Measurements from ENCODE around the gene ZKSCAN3.
A peak's percentile ranks its signal among the peaks of the same experiment; 100 is the strongest.
"Not testable (repeated sequence)": the region's sequence is repeated elsewhere in the genome, so short reads cannot be mapped to it uniquely, and the experiment has no call there.

The ZKSCAN3 gene

GRCh38 chr6:28340310-28341095, 9.2 kb upstream of the ZKSCAN3 start:
- no peak overlapping the region for H3K4me3 ChIP-seq (ENCODE audit: low read depth, low read length)

GRCh38 chr6:28343898-28344677, 5.7 kb upstream of the ZKSCAN3 start:
- no peak overlapping the region for H3K4me3 ChIP-seq (ENCODE audit: low read depth, low read length)

- H3K4me3 ChIP-seq (ENCODE audit: low read depth, low read length): no peak overlapping the region
Measured at GRCh38 chr6:28345201-28345600, 4.5 kb upstream of the ZKSCAN3 start.

- H3K4me3 ChIP-seq (ENCODE audit: low read depth, low read length): no peak overlapping the region
Measured at GRCh38 chr6:28347119-28347518, 2.6 kb upstream of the ZKSCAN3 start.

GRCh38 chr6:28349344-28349891, 329 bp upstream of the ZKSCAN3 start:
- H3K4me3 ChIP-seq (ENCODE audit: low read depth, low read length): peak overlapping the region; percentile 85

- H3K4me3 ChIP-seq (ENCODE audit: low read depth, low read length): peak overlapping the region; percentile 14
Measured at GRCh38 chr6:28351087-28351486, 1.3 kb downstream of the ZKSCAN3 start.

- H3K4me3 ChIP-seq (ENCODE audit: low read depth, low read length): no peak overlapping the region
Measured at GRCh38 chr6:28351493-28351925, 1.8 kb downstream of the ZKSCAN3 start.

- no peak overlapping the region for H3K4me3 ChIP-seq (ENCODE audit: low read depth, low read length)
Measured at GRCh38 chr6:28353356-28353755, 3.6 kb downstream of the ZKSCAN3 start.

- no peak overlapping the region for H3K4me3 ChIP-seq (ENCODE audit: low read depth, low read length)
Measured at GRCh38 chr6:28353981-28354676, 4.4 kb downstream of the ZKSCAN3 start.

GRCh38 chr6:28354688-28355554, 5.2 kb downstream of the ZKSCAN3 start:
- H3K4me3 ChIP-seq (ENCODE audit: low read depth, low read length): no peak overlapping the region

- H3K4me3 ChIP-seq (ENCODE audit: low read depth, low read length): no peak overlapping the region
Measured at GRCh38 chr6:28355743-28356665, 6.3 kb downstream of the ZKSCAN3 start.

- H3K4me3 ChIP-seq (ENCODE audit: low read depth, low read length): no peak overlapping the region
Measured at GRCh38 chr6:28356666-28357020, 6.9 kb downstream of the ZKSCAN3 start.

- no peak overlapping the region for H3K4me3 ChIP-seq (ENCODE audit: low read depth, low read length)
Measured at GRCh38 chr6:28357036-28357435, 7.3 kb downstream of the ZKSCAN3 start.

- not testable (repeated sequence) for H3K4me3 ChIP-seq (ENCODE audit: low read depth, low read length)
Measured at GRCh38 chr6:28359562-28359961, 9.8 kb downstream of the ZKSCAN3 start.

- H3K4me3 ChIP-seq (ENCODE audit: low read depth, low read length): no peak overlapping the region
Measured at GRCh38 chr6:28360961-28361360, 11.2 kb downstream of the ZKSCAN3 start.

GRCh38 chr6:28365590-28365989, 15.8 kb downstream of the ZKSCAN3 start:
- H3K4me3 ChIP-seq (ENCODE audit: low read depth, low read length): not testable (repeated sequence)

GRCh38 chr6:28368522-28368921, 18.8 kb downstream of the ZKSCAN3 start:
- H3K4me3 ChIP-seq (ENCODE audit: low read depth, low read length): no peak overlapping the region

- no peak overlapping the region for H3K4me3 ChIP-seq (ENCODE audit: low read depth, low read length)
Measured at GRCh38 chr6:28369463-28369862, 19.7 kb downstream of the ZKSCAN3 start.

GRCh38 chr6:28370440-28370839, 20.7 kb downstream of the ZKSCAN3 start:
- H3K4me3 ChIP-seq (ENCODE audit: low read depth, low read length): no peak overlapping the region

Data from iPS-11a (cell line).